Measurements from ENCODE around the gene CLRN2.
"Not testable (repeated sequence)": the region's sequence is repeated elsewhere in the genome, so short reads cannot be mapped to it uniquely, and the experiment has no call there.

Gene CLRN2

GRCh38 chr4:17545374-17546140, 30.6 kb downstream of the CLRN2 start:
- DNase-seq (ENCODE audit: low read depth) = no peak

DNA sequence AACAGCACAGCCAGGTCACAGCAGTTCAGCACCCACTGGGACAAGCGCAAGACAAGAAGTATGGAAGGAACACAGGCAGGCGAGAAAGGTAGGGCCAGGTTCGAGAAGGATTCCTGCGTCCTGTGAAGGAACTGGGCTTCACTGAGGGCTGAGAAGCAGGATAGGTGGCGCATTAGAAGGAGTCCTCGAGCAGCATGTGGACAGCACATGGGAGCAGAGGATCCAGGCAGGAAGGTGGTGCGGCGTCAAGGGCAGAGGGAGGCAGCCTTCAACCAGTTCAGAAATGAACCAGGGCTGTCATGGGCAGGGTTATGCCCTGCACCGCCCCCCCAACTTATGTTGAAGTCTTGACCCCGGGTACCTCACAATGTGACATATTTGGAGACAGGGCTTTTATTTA, 31.3 kb downstream of the CLRN2 start:
- DNase-seq (ENCODE audit: low read depth) = no peak

GRCh38 chr4:17546678-17547077, 31.7 kb downstream of the CLRN2 start:
- DNase-seq (ENCODE audit: low read depth) = no peak

GRCh38 chr4:17550549-17550948, 35.6 kb downstream of the CLRN2 start:
- DNase-seq (ENCODE audit: low read depth) = no peak

DNA sequence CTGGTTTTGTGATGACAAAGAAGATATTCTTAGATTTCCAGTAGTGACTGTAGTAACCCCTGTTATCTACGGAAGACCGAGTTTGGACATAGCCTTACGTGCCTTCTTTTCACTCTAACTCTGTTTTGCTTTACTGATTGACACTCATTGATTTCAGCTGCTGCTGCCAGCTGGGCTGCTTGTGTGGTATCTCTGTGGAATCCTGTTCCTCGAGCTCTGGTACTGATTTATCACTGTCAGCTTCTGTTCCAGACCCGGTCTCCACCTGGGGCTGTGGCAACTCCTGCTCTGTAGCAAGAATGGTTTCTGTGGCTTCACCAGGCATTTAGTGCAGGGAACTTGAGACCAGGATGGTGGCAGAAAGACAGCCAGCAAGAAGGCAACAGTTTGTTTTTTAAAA, 37.5 kb downstream of the CLRN2 start:
- DNase-seq (ENCODE audit: low read depth) = no peak

DNA sequence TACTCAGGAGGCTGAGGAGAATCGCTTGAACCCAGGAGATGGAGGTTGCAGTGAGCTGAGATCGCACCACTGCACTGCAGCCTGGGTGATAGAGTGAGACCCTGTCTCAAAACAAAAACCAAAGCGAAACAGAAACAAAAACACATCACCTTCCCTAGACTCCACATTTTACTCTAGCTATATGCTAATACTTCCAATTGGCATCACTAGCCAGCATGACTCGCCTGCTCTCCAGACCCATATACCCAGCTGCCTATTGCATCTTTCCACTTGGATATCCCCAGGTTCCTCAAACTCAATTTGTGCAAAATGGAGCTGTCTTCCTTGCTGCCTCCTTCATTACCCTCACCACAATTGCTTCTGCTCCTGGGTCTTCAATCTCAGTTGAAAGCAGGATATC, 39.6 kb downstream of the CLRN2 start:
- DNase-seq (ENCODE audit: low read depth) = no peak

- DNase-seq (ENCODE audit: low read depth) = no peak
Measured at GRCh38 chr4:17556498-17556897, 41.5 kb downstream of the CLRN2 start.

DNA sequence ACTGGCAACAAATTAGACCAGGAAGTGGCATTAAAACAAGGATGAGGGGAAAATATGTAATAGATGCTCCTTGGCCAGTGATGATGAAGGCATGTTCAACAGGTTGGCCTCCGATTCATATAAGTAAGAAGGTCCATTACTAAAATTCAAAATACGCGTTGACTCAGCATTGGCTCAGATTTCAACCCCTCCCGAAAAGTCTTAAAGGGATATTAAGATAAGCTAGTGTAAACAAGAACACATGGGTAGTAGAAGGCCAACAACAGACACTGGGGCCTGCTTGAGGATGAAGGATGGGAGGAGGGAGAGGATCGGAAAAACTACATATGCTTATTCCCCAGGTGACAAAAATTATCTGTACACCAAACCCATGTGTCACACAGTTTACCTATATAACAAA, 42.9 kb downstream of the CLRN2 start:
- no peak for DNase-seq (ENCODE audit: low read depth)

DNA sequence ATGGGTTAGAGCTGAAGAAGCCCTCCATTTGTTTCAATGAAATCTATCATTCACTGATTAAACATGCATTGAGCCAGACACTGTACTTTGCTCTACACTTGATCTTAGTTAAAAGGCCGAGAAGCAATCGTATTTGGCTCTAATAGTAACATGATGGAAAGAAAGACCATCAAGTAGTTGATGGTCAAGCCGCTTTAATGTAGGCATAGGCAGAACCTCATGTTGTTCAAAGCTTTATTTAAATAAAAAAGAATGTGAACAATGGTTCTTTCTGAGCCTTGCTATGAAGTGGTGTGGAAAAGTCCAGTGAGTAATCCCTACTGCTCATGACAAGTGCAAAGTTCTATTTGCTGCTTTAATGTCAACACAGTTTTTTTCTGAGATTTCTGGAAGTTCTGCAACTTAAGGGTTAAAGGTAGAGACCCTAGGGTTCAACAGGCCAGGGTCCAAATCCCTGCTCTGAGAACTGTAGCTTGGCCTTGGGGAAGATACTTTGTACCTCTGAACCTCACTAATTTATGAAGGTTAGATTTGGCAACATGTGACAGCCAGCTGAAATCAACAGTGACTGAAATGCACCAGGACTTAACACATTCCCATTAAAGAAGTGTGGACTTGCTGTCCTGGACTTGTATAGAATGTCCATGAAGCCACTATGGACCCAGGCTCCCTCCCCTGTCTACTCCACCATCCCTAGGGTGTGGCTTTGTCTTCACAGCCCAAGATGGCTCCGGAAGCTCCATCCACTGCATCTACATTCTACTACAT, 44.2 kb downstream of the CLRN2 start:
- DNase-seq (ENCODE audit: low read depth) = no peak

DNA sequence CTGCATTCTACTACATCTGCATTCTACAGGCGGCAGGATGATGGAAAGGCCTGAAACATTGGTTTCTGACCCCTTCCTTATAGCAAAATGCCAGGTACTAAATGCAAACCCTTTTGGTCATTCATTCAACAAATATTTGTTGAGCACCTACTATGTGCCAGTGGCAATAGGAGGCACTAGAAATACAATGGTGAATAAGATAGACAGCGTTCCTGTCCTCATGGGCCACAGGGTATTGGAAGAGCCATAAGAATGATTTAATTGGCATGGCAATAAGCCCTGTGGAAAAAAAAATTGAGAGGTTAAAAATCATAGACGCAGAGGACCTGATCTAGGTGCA, 44.7 kb downstream of the CLRN2 start:
- no peak for DNase-seq (ENCODE audit: low read depth)

GRCh38 chr4:17560065-17560673, 45.2 kb downstream of the CLRN2 start:
- DNase-seq (ENCODE audit: low read depth) = no peak

GRCh38 chr4:17561195-17561909, 46.4 kb downstream of the CLRN2 start:
- DNase-seq (ENCODE audit: low read depth) = no peak

DNA sequence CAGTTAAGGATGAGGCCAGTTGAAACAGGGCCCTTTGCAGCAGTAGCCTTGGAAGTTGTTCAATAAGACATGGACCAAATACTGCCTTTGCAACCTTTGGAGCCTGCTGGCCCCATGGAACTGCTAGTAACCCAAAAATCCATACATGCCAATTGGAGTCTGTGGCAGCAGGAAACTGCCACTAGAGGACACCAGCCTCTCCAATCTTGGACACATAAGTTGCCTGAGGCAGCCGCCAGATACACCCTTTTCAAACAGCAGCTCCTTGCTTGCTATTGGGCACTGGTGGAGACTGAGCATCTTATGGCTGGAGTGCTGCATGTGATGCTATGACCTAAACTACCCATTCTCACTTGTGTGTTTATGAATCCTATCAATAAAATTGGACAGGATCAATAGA, 47.2 kb downstream of the CLRN2 start:
- no peak for DNase-seq (ENCODE audit: low read depth)

GRCh38 chr4:17565846-17566245, 50.9 kb downstream of the CLRN2 start:
- no peak for DNase-seq (ENCODE audit: low read depth)

GRCh38 chr4:17567271-17567670, 52.3 kb downstream of the CLRN2 start:
- DNase-seq (ENCODE audit: low read depth) = no peak

- DNase-seq (ENCODE audit: low read depth) = no peak
Measured at GRCh38 chr4:17574206-17574605, 59.2 kb downstream of the CLRN2 start.

- not testable (repeated sequence) for DNase-seq (ENCODE audit: low read depth)
Measured at GRCh38 chr4:17575177-17575576, 60.2 kb downstream of the CLRN2 start.
